SJCRH30 (cell line): ENCODE results near the gene LDLRAD1. TPM values are rescaled to one million over a fixed set of nuclear protein-coding genes. Genes with fewer than 3 reads are reported as not detected.
"Not testable (repeated sequence)": the region's sequence is repeated elsewhere in the genome, so short reads cannot be mapped to it uniquely, and the experiment has no call there.

Experiments
- DNase-seq, 2 experiments: peaks; one replicate each; pipeline ENCODE4 v3.0.0-alpha.2; 2015 to 2020
- H3K27ac ChIP-seq: fragments of 250-450 bp; sonication (Bioruptor Pico); 2 replicates; pipeline ENCODE4 v1.5.1; 2020; ENCODE audit warnings: mild to moderate bottlenecking, moderate library complexity
- H3K27me3 ChIP-seq: fragments of 250-450 bp; sonication (Bioruptor Pico); 2 replicates; pipeline ENCODE4 v1.5.1; 2020; ENCODE audit warnings: mild to moderate bottlenecking, moderate library complexity
- H3K36me3 ChIP-seq: fragments of 250-450 bp; sonication (Bioruptor Pico); 2 replicates; pipeline ENCODE4 v1.5.1; 2020; ENCODE audit warnings: mild to moderate bottlenecking, moderate library complexity
- H3K4me1 ChIP-seq: fragments of 250-450 bp; sonication (Bioruptor Pico); 2 replicates; pipeline ENCODE4 v1.5.1; 2020; ENCODE audit warnings: mild to moderate bottlenecking, moderate library complexity
- H3K4me3 ChIP-seq: fragments of 250-450 bp; sonication (Bioruptor Pico); 2 replicates; pipeline ENCODE4 v1.5.1; 2020; ENCODE audit warnings: mild to moderate bottlenecking, moderate library complexity
- H3K9me3 ChIP-seq: fragments of 250-450 bp; sonication (Bioruptor Pico); replicated peaks from 2 replicates; pipeline ENCODE4 v1.5.1; 2020; ENCODE audit warnings: mild to moderate bottlenecking, moderate library complexity
- total RNA-seq: library from RNA; depleted of rRNA; stranded (reverse); fragments of >200 nt; shearing (Covaris generic); gene quantifications from 2 replicates; pipeline ENCODE4 v1.2.3, GENCODE V29; 2014

The LDLRAD1 gene
- total RNA-seq, 1 experiment from 2014 or later = not detected

GRCh38 chr1:53986458-53986857 lies 31.5 kb downstream of the LDLRAD1 start:
- no peaks in the 10 kb centered on the region for H3K36me3 ChIP-seq
- H3K4me3 ChIP-seq = no peak overlapping the region
- no peak for DNase-seq
- H3K9me3 ChIP-seq = no peaks in the 10 kb centered on the region
- no peaks in the 10 kb centered on the region for H3K27me3 ChIP-seq
- H3K4me1 ChIP-seq = no peaks in the 10 kb centered on the region
- H3K27ac ChIP-seq = no peak overlapping the region

- no peaks in the 10 kb centered on the region for H3K27me3 ChIP-seq
- H3K36me3 ChIP-seq = no peaks in the 10 kb centered on the region
- no peak overlapping the region for H3K27ac ChIP-seq
- DNase-seq = no peak
- no peaks in the 10 kb centered on the region; the same call in 1 of the 2 replicates for H3K4me1 ChIP-seq
- H3K4me3 ChIP-seq = no peak overlapping the region
- no peaks in the 10 kb centered on the region for H3K9me3 ChIP-seq
These were observed 33.3 kb downstream of the LDLRAD1 start for GRCh38 chr1:53984726-53985125.

- Histone ChIP-seq H3K27me3 (no peaks in the 10 kb centered on the region), H3K36me3 (no peaks in the 10 kb centered on the region), H3K4me3 (peak overlapping the region; percentile 28; the same call in 1 of the 2 replicates), H3K4me1 (no peaks in the 10 kb centered on the region; the same call in 1 of the 2 replicates), H3K27ac (no peak overlapping the region), H3K9me3 (no peaks in the 10 kb centered on the region)
- DNase-seq = no peak
These were observed 35.3 kb downstream of the LDLRAD1 start for GRCh38 chr1:53982763-53983104.

GRCh38 chr1:53982034-53982762 lies 35.8 kb downstream of the LDLRAD1 start:
- Histone ChIP-seq H3K36me3 (no peaks in the 10 kb centered on the region), H3K27ac (no peak overlapping the region), H3K4me3 (peak overlapping the region; percentile 28; the same call in 1 of the 2 replicates), H3K9me3 (no peaks in the 10 kb centered on the region), H3K27me3 (no peaks in the 10 kb centered on the region), H3K4me1 (no peaks in the 10 kb centered on the region; the same call in 1 of the 2 replicates)
- DNase-seq = peak; percentile 25 to 42

GRCh38 chr1:53981220-53981619 lies 36.8 kb downstream of the LDLRAD1 start:
- Histone ChIP-seq H3K9me3 (no peaks in the 10 kb centered on the region), H3K27me3 (no peaks in the 10 kb centered on the region), H3K36me3 (peaks cover under 1% of the 10 kb centered on the region; the same call in 1 of the 2 replicates), H3K4me1 (no peaks in the 10 kb centered on the region; the same call in 1 of the 2 replicates), H3K4me3 (no peak overlapping the region), H3K27ac (no peak overlapping the region)
- no peak for DNase-seq

- H3K4me1 ChIP-seq = no peaks in the 10 kb centered on the region; the same call in 1 of the 2 replicates
- H3K9me3 ChIP-seq = no peaks in the 10 kb centered on the region
- peaks cover 4% of the 10 kb centered on the region; the same call in 1 of the 2 replicates for H3K36me3 ChIP-seq
- no peak overlapping the region for H3K27ac ChIP-seq
- H3K4me3 ChIP-seq = no peak overlapping the region
- DNase-seq = peak; percentile 39 to 65
- H3K27me3 ChIP-seq = no peaks in the 10 kb centered on the region
These were observed 38.1 kb downstream of the LDLRAD1 start for GRCh38 chr1:53979712-53980450.

- DNase-seq = no peak
- Histone ChIP-seq H3K27me3 (no peaks in the 10 kb centered on the region), H3K27ac (no peak overlapping the region), H3K36me3 (peaks cover 10% of the 10 kb centered on the region), H3K4me1 (no peaks in the 10 kb centered on the region; the same call in 1 of the 2 replicates), H3K9me3 (no peaks in the 10 kb centered on the region), H3K4me3 (no peak overlapping the region)
These were observed 42.1 kb downstream of the LDLRAD1 start for GRCh38 chr1:53975861-53976260.

GRCh38 chr1:53971718-53972117 lies 46.3 kb downstream of the LDLRAD1 start:
- no peak overlapping the region for H3K27ac ChIP-seq
- DNase-seq = no peak

GRCh38 chr1:53969323-53969722 lies 48.7 kb downstream of the LDLRAD1 start:
- not testable (repeated sequence) for H3K4me3 ChIP-seq, H3K27ac ChIP-seq, H3K4me1 ChIP-seq, H3K27me3 ChIP-seq, H3K9me3 ChIP-seq, DNase-seq
- peaks cover 53% of the 10 kb centered on the region for H3K36me3 ChIP-seq

More at GRCh38 chr1:53971718-53972117, 46.3 kb downstream of the LDLRAD1 start:
- H3K9me3 ChIP-seq = no peaks in the 10 kb centered on the region
- H3K36me3 ChIP-seq = peaks cover 44% of the 10 kb centered on the region
- H3K4me1 ChIP-seq = no peaks in the 10 kb centered on the region; the same call in 1 of the 2 replicates
- no peak overlapping the region for H3K4me3 ChIP-seq
- H3K27me3 ChIP-seq = no peaks in the 10 kb centered on the region

- no peaks in the 10 kb centered on the region for H3K4me1 ChIP-seq
- peaks cover 53% of the 10 kb centered on the region for H3K36me3 ChIP-seq
- no peaks in the 10 kb centered on the region for H3K9me3 ChIP-seq
- DNase-seq = no peak
- no peak overlapping the region for H3K4me3 ChIP-seq
- no peak overlapping the region for H3K27ac ChIP-seq
- no peaks in the 10 kb centered on the region for H3K27me3 ChIP-seq
These were observed 49.9 kb downstream of the LDLRAD1 start for GRCh38 chr1:53968125-53968513.

- Histone ChIP-seq H3K4me3 (no peak overlapping the region), H3K27ac (no peak overlapping the region), H3K27me3 (no peaks in the 10 kb centered on the region), H3K36me3 (peaks cover 59% of the 10 kb centered on the region), H3K4me1 (no peaks in the 10 kb centered on the region), H3K9me3 (no peaks in the 10 kb centered on the region)
- no peak for DNase-seq
These were observed 50.4 kb downstream of the LDLRAD1 start for GRCh38 chr1:53967409-53968124.

- Histone ChIP-seq H3K4me1 (no peaks in the 10 kb centered on the region), H3K27ac (no peak overlapping the region), H3K4me3 (no peak overlapping the region), H3K9me3 (no peaks in the 10 kb centered on the region), H3K36me3 (peaks cover 63% of the 10 kb centered on the region), H3K27me3 (no peaks in the 10 kb centered on the region)
- DNase-seq = no peak
These were observed 51.2 kb downstream of the LDLRAD1 start for GRCh38 chr1:53966794-53967193.

- H3K27ac ChIP-seq = no peak overlapping the region
- H3K4me1 ChIP-seq = no peaks in the 10 kb centered on the region
- no peak for DNase-seq
- H3K9me3 ChIP-seq = no peaks in the 10 kb centered on the region
- H3K36me3 ChIP-seq = peaks cover 66% of the 10 kb centered on the region
- H3K27me3 ChIP-seq = no peaks in the 10 kb centered on the region
- no peak overlapping the region for H3K4me3 ChIP-seq
These were observed 53.9 kb downstream of the LDLRAD1 start for GRCh38 chr1:53964109-53964508.

- Histone ChIP-seq H3K27ac (no peak overlapping the region), H3K4me1 (no peaks in the 10 kb centered on the region), H3K36me3 (peaks cover 67% of the 10 kb centered on the region), H3K27me3 (no peaks in the 10 kb centered on the region), H3K9me3 (no peaks in the 10 kb centered on the region), H3K4me3 (no peak overlapping the region)
- no peak for DNase-seq
These were observed 54.5 kb downstream of the LDLRAD1 start for GRCh38 chr1:53963460-53963859.

- Histone ChIP-seq H3K36me3 (peaks cover 66% of the 10 kb centered on the region), H3K9me3 (no peaks in the 10 kb centered on the region), H3K4me3 (no peak overlapping the region), H3K27me3 (no peaks in the 10 kb centered on the region), H3K4me1 (peaks cover 4% of the 10 kb centered on the region), H3K27ac (no peak overlapping the region)
- no peak for DNase-seq
These were observed 55.6 kb downstream of the LDLRAD1 start for GRCh38 chr1:53962395-53962794.
